Glomerular visceral epithelial cell (primary cell): Measurements from ENCODE around the gene JMJD4.

Experiments
- DNase-seq: peaks from one replicate; pipeline ENCODE4 v3.0.0-alpha.2; 2016; ENCODE audit errors: extremely low spot score

JMJD4 gene

DNA sequence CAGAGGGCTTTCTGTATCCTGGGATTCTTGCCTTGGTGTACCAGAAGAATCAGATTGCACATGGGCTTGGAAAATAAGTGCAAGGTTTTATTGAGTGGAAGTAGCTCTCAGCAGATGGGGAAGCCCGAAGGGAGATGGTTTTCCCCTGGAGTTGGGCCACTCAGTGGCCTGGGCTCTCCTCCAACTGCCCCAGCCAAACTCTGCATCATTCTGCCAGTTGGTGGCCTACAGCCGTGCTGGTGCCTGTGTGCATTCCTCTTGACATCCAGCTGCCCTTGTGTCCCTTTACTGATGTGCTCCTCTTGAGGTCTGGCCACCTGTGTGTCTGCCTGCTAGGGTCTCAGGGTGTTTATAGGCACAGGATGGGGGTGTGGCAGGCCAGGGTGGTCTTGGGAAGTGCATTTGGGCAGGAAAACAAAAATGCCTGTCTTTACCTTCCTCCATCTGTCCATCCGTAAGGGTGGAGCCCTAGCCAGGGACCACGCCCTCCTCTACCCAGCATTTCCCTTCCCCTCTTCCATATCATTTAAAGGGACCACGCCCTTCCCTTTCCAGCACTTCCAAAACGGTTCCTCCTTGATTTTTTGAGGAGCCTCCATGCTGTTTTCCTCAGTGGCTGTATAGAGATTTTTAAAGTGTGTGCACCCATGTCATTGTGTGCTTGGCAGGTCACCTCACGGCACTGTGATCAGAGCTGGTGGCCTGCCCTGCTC, 19.1 kb upstream of the JMJD4 start:
- no peak for DNase-seq

DNA sequence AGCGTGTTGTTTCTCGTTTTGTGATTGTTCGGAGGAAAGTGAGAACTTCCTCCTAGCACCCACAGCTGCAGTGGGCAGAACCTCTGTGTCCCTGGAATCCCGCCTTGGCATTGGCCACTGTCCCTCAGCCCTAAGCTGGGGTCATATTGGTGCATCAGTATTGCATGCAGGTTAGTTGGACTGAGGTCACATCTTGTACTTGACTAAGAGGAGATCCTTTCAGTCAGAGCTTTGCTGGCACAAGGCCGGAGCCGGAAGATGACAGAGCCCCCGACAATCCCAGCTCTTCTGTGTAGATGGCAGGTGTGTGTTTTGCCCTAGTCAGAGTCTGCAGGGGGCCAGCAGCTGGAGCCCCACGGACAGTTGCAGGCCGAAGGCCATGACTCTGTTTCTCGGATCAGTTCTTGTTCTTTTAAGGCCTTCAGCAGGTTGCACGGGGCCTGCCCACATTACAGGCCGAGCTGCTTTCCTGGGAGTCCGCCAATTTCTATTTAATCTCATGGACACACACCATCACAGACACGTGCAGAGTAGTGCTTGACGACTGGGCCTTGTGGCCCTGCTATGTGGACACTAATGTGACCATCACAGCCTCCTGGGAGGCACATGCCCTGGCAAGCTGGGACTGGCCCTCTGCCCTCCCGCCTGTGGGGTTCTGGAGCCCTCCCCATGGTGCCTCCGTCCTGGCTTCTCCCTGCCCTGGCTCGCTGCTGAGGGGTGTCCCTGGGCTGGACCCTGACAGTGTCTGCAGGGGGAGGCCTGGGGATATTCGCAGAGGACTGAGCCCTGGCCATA, 15.0 kb upstream of the JMJD4 start:
- DNase-seq: no peak

GRCh38 chr1:227749225-227749624, 14.1 kb upstream of the JMJD4 start:
- no peak for DNase-seq

GRCh38 chr1:227748496-227749182, 13.5 kb upstream of the JMJD4 start:
- no peak for DNase-seq

GRCh38 chr1:227747948-227748495, 12.9 kb upstream of the JMJD4 start:
- DNase-seq: no peak

- no peak for DNase-seq
These were observed 12.3 kb upstream of the JMJD4 start for GRCh38 chr1:227747382-227747781.

DNA sequence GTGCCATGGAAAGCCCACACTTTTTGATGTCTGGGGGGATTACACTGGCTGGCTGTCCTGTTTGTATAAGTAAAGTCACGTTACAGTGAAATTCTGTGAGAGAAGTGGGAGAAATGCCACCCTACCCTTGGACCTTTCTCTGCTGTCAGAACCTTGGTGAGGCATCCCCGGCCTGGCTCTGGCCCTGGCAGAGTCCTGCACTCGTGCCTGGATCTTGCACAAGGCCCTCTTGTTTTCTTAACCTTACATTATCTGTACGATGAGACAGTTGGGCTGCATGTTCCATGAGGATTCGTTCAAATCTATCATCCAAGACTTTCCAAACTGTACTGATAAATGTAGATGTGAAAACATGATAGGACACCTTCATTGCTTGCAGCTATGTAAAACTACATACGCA, 11.6 kb upstream of the JMJD4 start:
- DNase-seq: no peak

GRCh38 chr1:227745568-227746265, 10.6 kb upstream of the JMJD4 start:
- no peak for DNase-seq

GRCh38 chr1:227744668-227745067, 9.6 kb upstream of the JMJD4 start:
- no peak for DNase-seq

GRCh38 chr1:227742738-227743715, 7.9 kb upstream of the JMJD4 start:
- no peak for DNase-seq

- DNase-seq: no peak
These were observed 6.2 kb upstream of the JMJD4 start for GRCh38 chr1:227741166-227741870.

DNA sequence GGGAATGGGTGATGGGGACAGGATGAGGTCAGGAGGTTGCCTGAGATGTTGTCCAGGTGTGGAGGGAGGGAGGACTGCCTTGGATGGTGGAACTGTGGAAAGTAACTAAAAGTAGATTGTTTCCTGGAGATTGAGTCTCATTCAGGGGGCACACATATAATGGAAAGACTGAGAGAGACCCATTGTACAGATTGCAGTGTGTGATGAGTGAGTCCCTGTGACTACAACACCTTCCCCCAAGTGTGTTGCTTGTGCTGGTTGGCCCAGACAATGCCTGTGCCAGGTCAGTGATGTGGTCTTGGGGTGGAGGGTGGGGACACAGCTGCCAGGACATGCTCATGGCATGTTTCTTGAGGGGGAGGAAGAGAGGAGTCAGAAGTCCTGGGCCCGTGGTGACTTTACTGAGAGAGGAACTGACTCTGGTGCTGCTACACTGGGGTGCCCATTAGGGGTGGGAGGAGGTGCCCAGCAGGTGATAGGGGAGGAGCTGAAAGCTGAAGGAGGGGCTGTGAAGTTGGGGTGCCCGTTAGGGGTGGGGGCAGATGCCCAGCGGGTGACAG, 5.4 kb upstream of the JMJD4 start:
- DNase-seq: no peak

- DNase-seq: no peak
These were observed 4.5 kb upstream of the JMJD4 start for GRCh38 chr1:227739636-227740035.

GRCh38 chr1:227738820-227739219, 3.7 kb upstream of the JMJD4 start:
- no peak for DNase-seq

DNA sequence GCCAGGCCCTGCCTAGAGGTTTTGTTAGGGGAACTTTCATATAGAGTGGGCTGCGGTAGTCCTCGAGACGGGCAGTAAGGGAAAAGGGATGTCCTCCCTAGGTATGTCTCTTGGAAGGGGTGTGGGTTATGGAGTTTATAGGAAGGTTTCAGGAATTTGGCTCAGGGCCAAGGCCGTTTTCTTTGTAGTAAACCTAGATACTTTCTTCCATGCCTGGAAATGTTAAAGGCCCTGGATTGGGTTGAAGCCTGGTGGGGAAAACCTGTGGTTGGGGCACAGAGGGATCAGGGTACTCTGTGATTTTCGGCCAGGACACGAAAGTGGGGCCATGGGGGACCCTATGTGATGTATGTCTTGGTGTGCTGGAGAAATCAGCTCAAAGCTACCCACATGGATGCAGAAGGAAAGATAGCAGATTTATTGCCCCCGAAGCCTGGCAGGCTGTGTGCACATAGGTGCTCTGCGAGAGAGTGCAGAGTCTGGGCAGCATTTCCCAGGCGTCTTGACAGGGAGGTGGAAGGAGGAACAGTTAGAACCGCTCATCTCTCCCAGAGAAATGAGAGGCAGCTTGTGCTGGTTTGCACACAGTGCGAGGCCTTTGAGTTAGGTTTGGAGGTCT, 1.8 kb upstream of the JMJD4 start:
- DNase-seq: no peak

DNA sequence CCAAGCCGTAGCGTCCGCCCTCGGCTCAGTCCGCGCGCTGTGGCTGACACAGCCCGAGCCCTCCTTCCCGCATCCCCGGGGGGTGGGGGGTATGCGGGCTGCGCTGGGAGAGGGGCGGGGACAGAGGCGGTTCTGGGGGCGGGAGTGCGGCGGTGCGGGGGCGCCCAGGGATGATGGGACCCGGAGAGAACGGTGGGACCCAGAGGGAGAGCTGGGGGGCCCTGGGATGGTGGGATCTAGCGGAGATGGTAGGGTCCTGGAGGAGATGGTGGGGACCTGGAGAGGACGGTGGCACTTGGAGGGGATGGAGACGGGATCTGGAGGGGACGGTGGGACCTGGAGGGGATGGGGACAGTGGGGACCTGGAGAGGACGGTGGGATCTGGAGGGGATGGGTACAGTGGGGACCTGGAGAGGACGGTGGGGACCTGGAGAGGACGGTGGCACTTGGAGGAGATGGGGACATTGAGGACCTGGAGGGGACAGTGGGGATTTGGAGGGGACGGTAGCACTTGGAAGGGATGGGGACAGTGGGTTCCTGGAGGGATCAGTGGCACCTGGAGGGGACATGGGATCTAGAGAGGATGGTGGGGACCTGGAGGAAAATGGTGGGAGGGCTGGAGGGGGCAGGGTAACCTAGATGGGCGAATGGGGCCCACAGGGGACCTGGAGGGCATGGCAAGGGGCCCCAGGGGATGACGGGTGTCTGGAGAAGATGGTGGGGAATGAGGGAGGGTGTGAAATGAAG, 610 bp upstream of the JMJD4 start:
- no peak for DNase-seq

DNA sequence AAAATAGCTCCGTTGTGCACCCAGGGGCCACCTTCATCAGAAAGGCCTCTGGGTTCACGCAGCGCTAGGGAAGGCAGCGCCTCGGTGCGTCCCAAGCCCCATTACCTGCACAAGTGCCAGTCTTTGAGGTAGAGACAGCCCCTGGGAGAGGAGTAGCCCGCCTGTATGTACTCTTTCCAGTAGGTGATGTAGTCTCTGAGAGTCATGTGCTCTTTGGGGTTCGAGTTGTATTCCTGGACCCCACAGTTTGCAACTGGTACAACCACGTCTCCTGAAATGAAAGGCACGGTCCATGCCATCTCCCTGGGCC, 601 bp downstream of the JMJD4 start:
- DNase-seq: no peak

- no peak for DNase-seq
These were observed 1.2 kb downstream of the JMJD4 start for GRCh38 chr1:227733751-227734545.
